Measurements from ENCODE around the gene TNRC6C.

Gene TNRC6C

DNA sequence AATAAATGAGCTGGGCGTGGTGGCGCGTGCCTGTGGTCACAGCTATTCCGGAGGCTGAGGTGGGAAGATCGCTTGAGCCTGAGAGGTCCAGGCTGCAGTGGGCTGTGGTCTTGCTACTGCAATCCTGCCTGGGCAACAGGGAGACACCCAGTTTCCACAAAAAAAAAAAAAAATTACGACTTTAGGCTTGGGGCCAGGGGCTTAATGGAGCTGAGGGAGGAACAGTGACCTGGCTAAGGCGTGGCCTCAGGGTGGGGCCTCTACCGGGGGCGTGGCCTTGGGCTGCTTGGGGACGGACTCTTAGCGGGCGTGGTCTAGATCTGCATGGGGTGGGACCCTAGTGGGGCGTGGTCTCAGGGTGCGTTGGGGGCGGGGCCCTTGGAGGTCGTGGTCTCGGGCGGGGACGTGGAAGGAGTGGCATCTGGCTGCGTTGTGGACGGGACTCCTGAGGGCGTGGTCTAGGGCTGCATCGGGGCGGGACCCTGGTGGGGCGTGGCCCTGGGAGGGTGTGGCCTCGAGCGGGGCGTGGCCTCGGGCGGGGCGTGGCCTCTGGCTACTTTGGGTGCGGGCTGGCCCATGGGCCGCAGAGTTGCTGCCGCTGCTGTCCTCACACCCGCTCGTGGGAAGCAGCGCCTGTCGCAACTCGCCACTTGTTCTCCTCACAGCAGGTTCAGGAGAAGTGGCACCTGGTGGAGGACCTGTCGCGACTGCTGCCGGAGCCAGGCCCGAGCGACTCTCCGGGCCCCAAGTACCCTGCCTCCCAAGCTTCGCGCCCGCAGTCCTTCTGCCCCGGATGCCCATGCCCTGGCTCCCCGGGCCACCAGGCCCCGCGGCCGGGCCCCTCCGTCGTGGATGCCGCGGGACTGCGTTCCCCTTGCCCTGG, 181.9 kb downstream of the TNRC6C start:
- DNase-seq: peak; percentile 100

DNA sequence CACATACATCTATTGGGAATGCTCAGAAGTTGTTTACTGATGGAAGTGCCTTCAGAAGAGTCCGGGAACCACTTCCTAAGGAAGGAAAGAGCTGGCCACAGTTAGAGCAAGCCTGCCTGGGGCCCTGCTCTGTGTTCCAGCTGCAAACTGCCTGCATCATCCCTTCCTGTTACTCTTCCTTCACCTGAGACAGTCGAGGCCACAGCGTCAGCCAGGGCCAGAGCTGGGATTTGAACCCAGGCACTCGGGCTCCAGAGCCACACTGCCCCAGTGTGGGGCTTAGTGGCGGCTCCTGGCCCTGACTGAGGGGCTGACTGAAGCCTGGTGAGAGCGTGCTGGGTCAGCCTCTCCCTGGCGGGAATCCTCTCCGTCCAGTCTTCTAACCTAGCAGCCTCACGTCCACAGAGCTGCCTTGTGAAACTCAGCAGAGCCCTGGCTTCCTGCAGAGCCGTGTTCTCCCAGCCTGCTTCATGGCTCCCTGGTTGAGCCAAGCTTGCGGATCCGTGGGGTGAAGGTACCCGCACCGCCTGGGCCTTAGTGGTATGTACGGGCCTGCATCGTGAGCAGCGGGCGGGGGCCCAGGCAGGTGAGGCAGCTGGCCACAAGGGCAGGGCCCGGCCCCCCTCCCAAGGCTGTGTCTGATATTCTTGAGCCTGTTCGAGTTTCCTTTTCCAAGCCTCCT, 183.1 kb downstream of the TNRC6C start:
- DNase-seq: no peak

DNA sequence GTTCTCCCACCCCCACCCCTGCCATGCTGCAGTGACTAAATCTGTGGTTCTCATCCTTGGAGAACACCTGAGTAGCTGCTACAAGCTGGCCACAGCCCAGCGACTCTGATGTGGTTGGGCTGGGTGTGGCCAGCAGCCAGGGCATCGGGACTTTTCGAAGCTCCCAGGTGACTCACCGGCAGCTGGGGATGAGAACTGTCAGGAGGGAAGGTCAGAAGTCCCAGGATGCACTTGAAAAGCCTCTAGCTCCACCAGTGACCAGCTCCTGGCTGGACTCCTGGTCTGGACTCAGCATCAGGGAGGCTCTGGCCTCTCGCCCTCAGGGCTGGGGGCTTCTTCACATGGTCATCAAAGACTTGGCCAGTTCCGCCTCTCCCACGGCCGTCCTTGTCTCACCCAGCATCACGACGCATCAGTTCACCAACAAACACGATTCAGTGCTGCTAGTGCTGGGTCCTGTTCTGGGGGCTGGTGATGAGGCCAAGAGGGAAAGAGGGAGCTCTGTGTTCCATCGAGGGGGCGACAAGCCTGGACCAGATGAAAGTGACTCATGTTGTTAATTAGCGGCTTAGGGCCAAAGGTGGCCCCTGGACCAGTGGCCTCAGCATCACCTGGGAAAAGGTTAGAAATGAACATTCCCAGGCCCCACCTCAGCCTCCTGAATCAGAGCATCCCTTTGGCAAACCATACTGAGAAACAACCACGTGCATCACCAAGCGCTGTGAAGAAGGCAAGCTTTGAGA, 183.8 kb downstream of the TNRC6C start:
- no peak for DNase-seq

DNA sequence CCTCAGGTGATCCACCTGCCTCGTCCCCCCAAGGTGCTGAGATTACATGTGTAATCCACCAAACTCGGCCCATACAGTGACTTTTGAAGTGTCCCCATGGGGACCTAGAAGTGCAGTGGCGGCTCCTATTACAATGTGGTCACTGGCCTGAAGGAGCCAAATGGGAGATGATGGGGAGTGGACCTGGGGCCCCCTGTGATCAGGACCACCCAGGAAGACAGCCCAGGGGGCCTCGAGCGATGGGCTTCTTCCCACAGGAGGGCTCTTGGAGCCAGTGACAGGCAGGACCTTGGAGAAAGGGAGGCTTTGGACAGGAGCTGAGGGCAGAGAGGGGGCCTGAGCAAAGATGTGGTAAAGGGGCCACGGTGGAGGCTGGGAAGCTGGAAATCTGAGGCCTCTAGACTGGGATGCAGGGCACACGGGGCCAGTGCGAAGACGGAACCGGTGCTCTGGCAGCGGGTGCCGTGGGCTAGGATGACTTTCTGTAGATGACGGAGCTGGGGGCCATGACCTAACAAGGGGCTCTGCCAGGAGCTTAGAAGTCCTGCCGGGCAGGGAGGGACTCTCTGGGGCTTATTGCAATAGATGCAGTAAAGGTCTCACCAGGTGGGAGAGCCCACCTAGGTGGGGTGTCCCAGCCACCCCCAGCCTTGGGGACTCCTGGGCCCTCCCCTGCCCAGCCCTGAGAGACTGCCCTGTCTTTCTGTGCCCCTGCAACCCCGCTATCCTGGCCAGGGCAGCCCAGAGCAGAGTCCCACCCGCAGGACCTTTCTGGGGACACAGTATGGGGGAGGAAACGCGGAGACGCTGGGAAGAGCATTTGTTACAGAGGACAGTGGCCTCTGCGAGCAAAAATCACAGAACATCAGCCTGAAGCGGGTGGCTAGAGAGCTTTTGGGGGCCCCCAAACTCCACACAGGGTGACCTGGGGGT, 185.0 kb downstream of the TNRC6C start:
- DNase-seq: no peak

DNA sequence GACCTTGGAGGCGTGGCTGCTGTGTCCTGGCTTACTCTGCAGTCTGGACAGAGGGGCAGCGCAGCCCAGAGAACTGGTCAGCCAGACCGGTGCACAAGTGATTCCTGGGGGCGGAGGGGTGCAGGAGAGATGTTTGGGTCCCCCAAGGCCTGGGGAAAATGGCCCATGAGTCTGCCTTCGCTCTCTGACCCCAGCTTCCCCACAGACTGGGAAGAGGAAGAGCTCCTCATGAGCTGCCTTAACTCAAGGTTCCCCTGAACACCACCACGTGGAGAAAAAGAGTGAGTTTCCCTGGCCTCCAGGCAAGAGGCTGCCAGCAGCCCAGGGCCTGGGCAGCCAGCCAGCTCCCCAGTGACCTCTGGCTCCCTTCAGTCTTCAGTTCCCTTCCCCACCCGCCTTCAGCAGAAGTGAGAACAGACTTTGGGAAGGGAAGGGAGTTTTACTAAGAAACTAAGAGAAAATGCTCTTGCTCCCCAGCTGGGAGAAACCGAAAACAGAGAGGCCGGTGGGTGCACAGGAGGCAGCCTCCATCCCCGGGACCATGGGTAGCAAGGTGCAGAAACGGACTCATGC, 185.7 kb downstream of the TNRC6C start:
- no peak for DNase-seq

DNA sequence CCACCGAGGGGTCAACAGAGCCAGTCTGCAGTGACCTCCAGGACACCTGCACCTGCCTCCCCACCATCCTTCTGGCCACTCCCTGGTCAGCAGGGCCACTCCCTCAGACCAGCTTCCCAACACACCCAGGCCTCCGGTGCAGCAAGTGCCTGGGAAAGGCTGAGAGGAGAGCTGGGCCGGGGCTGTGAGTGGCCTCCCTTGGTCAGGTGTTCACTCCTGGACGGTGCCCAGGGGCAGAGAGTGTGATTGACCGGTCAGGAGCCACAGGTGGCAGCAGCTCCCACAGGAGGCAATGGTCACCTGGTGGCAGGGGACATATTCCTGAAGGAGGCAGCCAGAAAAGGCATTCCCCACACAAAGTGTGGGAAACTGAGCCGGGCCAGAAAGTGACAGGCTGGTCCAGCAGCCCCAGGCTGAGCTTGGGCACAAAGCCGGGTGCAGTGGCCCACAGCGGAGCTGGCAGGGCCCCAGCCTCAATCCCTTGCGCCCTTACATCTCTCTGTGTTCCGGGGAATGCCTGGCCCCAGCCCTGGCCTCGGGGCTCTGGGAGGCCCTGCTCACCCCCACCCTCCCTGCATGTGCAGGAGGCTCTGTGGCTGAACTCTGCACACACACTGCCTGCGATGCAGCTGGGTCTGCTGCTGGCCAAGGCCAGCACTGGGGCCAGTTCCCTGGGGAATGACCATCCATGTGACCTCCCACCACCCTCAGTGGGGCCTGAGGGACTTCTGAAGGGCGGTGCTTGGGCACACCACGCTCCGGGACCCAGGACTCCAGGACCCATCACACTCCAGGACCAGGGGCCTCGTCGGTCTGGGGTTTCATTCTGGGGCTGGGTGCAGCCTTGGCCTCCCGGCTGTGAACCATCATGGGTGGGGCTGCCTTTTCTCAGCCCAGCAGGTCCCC, 186.5 kb downstream of the TNRC6C start:
- DNase-seq: no peak

DNA sequence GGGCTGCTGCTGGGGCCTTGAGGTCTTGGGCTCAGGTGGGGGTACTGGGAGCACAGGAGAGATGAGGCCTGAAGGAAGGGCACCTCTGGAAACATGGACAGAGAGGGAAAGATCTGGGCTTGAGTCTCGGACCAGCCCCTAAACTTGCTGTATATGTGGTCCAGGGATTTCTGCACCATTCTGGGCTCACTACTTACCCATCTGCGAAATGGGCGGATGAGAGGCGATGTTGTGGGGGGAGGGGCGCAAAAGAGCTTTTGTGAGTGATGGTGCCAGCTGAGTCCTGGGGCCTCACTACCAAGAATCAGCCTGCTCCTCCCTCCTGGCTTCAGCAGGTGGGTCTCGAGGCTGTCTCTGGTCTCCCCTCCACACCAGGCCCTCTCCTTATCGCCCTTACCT, 188.0 kb downstream of the TNRC6C start:
- DNase-seq: no peak

DNA sequence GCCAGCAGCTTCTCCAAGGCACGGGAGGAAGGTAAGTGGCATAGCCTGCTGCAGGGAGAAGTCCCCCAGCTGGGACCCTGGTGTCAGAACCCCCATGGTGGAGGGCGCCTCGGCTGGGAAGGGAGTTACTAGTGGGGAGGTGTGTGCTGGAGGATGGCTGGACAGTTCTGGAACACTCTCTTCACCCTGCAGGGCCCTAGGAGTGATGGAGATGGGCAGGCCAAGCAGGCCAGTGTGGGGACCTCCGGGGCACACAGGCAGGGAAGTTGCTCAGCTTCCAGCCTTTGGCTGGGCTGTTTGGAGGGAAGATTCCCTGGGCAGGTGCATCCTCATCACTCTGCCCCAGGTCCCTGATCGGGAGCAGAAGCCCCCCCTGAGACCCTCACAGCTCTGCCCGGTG, 188.4 kb downstream of the TNRC6C start:
- no peak for DNase-seq

DNA sequence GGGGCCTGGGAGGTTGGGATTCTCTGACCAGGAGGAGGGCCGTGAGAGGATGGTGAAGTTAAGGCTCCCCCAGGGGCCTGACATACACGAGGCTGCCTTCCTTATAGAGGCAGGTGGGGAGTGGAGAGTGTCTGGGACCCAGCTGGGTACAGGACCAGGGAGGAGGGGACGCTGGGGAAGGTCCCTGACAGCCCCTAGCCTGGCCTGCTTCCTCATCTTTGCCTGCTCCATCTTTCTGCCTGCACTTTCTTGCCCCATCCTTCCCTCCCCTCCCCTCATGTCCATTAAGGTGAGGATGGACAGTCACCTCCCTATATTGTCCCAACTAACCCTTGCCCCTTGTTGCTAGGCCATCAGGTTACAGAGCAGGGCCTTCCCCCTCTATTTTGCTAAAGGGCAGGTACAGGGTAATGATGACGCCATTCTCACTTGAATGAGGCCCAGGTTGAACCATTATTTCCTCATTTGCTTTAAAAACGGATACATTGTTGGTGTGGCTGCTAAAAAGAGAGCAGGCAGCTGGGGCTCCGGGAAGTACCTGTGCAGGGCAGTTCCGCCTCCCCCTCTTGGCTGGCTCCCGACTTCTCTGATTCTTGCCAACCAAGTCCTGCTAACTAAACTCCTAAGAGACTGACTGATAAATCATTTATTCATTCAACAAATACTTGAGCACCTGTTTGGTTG, 189.0 kb downstream of the TNRC6C start:
- no peak for DNase-seq

DNA sequence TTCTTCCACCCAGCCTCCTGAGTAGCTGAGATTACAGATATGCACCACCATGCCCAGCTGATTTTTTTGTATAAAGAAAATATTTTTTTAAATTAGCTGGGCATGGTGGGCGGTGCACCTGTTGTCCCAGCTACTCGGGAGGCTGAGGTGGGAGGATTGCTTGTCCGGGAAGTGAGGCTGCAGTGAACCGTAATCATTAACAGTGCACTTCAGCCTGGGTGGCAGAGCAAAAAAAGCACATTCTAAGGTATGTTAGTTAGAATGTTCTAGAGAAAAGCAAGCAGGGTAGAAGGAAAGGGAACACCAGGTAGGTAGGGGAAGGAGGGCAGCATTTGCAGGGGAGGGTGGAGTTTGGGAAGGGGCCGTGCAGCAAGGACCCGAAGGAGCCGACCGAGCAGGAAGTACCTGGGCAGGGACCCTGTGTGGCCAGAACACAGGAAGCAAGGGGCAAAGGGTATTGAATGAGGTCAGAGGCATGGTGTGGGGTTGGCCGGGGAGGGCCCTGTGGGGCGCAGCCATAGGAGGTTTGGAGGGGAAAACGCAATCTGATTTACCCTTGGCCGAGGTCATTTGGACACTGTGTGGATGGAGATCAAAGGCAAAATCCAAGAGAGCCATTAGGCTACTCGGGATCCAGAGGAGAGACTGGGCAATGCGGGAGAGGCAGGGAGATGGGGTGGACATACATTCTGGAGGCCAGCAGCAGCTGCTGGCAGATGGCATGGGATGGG, 189.9 kb downstream of the TNRC6C start:
- DNase-seq: no peak

DNA sequence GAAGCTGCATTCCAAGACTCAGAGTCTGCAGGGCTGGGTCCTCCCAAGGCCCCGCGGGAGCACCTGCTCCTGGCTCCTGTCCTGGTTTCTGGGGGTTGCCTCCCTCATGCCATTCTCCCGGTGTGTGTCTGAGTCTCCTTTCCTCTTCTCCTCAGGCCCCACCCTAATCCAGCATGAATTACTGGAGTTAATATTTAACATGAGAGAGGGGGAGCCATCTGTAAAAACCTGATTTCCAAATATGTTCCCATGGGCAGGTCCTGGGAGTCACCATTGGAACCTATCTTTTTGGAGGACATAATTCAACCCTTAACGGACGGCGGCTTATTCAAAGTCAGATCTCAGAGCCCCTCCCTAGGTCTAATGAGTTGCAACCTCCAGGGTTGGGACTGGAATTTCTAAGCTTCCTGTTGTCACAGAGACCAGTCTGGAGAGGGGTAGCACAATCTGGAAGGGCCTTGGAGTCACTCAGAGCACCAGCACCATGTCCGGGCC, 193.1 kb downstream of the TNRC6C start:
- no peak for DNase-seq

DNA sequence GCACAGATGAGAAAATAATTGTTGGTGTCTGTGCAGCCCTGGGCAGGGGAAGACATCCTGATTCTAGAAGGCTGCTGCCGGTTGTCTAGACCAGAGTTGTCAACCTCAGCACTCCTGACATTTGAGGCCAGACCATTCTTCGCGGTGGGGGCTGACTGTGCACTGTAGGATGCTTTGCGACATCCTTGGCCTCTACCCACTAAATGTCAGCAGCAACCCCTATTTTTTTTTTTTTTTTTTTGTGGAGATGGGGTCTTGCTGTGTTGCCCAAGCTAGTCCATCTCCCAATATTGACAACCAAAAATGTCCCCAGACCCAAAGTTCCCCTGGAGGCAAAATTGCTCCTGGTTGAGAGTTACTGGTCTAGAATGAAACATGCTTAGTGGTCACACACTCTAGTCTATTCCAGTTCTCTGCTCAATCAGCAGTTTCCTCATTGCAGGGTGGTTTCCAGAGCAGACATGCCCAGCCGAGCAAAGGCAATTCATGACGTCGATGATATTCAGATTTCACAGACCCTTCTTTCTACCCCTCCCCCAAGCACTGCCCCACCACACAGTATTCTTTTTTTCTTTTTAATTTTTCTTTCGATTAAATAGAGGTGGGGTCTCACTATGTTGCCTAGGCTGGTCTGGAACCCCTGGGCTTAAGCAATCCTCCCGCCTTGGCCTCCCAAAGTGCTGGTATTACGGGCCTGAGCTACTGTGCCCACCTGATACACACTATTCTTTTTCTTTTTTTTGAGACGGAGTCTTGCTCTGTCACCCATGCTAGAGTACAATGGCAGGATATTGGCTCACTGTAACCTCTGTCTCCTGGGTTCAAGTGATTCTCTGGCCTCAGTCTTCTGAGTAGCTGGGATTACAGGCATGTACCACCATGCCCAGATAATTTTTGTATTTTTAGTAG, 196.7 kb downstream of the TNRC6C start:
- no peak for DNase-seq
